SK-N-SH treated with all-trans-retinoic acid at 6 μM for 48 hours (cell line): ENCODE results near the gene PCBP3.

Experiments used
- GLIS3 ChIP-seq: fragments of 250-450 bp; sonication (Bioruptor Pico); IDR thresholded peaks from 2 replicates; pipeline ENCODE4 v1.5.0; 2020; ENCODE audit warnings: mild to moderate bottlenecking, moderate library complexity
- PPARA ChIP-seq: fragments of 250-450 bp; sonication (Bioruptor Pico); IDR thresholded peaks from 2 replicates; pipeline ENCODE4 v1.5.0; 2020; ENCODE audit warnings: mild to moderate bottlenecking, borderline replicate concordance
- RARB ChIP-seq: fragments of 250-450 bp; sonication (Bioruptor Pico); IDR thresholded peaks from 2 replicates; pipeline ENCODE4 v1.8.0; 2021; ENCODE audit warnings: mild to moderate bottlenecking, moderate library complexity
- SNAI2 ChIP-seq: fragments of 250-450 bp; sonication (Bioruptor Pico); IDR thresholded peaks from 2 replicates; pipeline ENCODE4 v1.5.0; 2020; ENCODE audit warnings: mild to moderate bottlenecking, moderate library complexity

DNA sequence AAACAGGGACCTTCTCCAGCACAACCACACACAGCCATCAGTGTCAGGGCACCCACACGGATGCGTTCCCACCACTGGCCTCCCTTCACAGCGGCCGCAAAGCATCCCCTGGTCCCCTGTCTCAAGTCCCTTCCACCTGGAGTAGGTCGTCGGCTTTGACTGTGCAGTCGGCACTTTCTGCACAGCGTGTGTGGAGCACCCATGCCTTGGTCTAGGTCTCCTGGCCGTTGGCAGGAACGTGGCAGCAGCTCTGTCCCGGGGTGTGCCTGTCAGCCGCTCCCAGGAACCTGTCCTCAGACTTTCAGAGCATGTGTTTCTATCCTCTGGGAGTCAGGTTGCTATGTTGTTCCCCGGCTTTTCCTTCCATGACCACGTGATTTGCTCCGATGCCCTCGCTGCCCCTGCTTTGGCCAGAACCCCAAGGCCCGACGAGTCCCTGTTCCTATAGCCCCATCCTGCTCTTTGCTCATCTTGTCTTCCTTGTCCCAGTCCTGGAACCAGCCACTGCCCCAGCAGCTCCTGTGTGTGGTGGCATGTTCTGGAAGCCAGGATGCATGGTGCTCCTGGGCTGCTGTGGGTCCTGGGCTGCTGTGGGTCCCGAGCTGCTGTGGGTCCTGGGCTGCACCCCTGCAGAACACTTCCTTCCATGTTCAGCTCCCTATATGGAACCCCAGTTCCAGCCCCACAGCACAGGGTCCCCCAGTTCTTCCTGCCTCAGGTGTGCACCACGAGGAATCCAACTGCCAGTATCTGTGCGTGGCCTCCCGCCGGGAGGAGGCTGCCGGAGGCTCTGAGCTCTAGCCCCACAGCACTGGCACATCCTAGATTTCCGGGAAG, 253.9 kb downstream of the PCBP3 start:
- TF ChIP-seq RARB (CRISPR knock-in tag) = no peak
- TF ChIP-seq GLIS3 (CRISPR knock-in tag) = no peak
- TF ChIP-seq SNAI2 (CRISPR knock-in tag) = no peak
- TF ChIP-seq PPARA (CRISPR knock-in tag) = no peak
